H7 (cell line): ENCODE data around the gene C16orf92. TPM values are rescaled to one million over a fixed set of nuclear protein-coding genes. Genes with fewer than 3 reads are reported as not detected.
"Not testable (repeated sequence)": the region's sequence is repeated elsewhere in the genome, so short reads cannot be mapped to it uniquely, and the experiment has no call there.

ENCODE experiments used
- DNase-seq: peaks from one replicate; pipeline ENCODE4 v3.0.0; 2012
- H3K27me3 ChIP-seq: 2 replicates; pipeline ENCODE4 v1.6.0; 2011; ENCODE audit warnings: mild to moderate bottlenecking, low read length; ENCODE audit not compliant: control insufficient read depth, insufficient read depth
- H3K36me3 ChIP-seq: replicated peaks from 2 replicates; pipeline ENCODE4 v1.5.1; 2011; ENCODE audit warnings: low read length; ENCODE audit not compliant: control insufficient read depth, insufficient read depth
- H3K4me3 ChIP-seq: 2 replicates; pipeline ENCODE4 v1.5.1; 2011; ENCODE audit warnings: low read depth, mild to moderate bottlenecking, control low read depth, low read length, moderate library complexity; ENCODE audit not compliant: insufficient read depth
- total RNA-seq: library from RNA; depleted of rRNA; stranded (reverse); fragments of >200 nt; shearing (Covaris generic); gene quantifications from 2 replicates; pipeline ENCODE4 v1.2.3, GENCODE V29; 2014

C16orf92 gene
- total RNA-seq, 1 experiment from 2014 or later: not detected

DNA sequence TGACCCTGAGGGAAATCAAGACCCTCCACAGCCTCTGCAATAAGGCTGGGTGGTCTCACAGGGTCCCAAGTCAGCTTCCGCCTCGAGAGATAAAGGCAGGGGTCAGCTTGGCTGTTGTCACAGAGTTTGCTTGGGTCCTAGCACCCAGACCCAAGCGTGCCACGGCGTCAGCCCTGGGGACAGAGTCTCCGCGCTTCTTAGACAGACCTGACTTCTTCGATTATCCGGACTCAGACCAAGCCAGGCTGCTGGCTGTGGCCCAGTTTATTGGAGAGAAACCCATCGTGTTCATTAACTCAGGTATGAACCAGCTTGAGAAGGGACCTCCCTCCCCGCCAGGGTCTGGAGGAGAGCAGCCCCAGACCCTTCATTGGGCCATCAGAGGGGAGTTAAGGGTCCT, 588 bp downstream of the C16orf92 start:
- H3K27me3 ChIP-seq: no peaks in the 10 kb centered on the region; the same call in 1 of the 2 replicates
- DNase-seq: no peak
- no peak overlapping the region for H3K4me3 ChIP-seq
- H3K36me3 ChIP-seq: no peaks in the 10 kb centered on the region

GRCh38 chr16:30024451-30024850, 1.5 kb downstream of the C16orf92 start:
- Histone ChIP-seq H3K36me3 (no peaks in the 10 kb centered on the region), H3K27me3 (no peaks in the 10 kb centered on the region; the same call in 1 of the 2 replicates), H3K4me3 (no peak overlapping the region)
- no peak for DNase-seq

DNA sequence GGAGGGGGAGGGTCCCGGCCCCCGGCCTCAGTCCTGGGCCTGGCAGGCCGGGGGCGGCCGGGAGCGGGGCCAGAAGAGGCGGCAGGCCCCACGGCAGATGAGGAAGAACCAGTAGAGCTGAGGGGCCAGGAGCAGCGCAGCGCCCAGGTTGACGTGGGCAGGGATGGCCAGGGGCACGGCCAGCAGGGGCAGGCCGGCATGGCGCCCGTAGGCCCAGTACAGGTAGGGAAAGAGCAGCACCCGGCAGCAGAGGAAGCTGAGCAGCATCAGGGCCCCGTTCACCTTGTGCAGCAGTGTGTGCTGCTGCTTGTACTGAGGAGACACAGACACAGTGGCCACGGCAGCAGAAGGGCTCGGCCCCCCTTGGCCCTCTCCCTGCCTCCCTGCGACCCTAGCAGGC, 2.2 kb downstream of the C16orf92 start:
- Histone ChIP-seq H3K27me3 (peaks cover 5% of the 10 kb centered on the region; the same call in 1 of the 2 replicates), H3K4me3 (no peak overlapping the region)
- DNase-seq: no peak

GRCh38 chr16:30025574-30025973, 2.6 kb downstream of the C16orf92 start:
- no peak for DNase-seq
- Histone ChIP-seq H3K27me3 (peaks cover 7% of the 10 kb centered on the region; the same call in 1 of the 2 replicates), H3K4me3 (no peak overlapping the region), H3K36me3 (no peaks in the 10 kb centered on the region)

More for the DNA sequence above, 2.2 kb downstream of the C16orf92 start:
- H3K36me3 ChIP-seq: no peaks in the 10 kb centered on the region

DNA sequence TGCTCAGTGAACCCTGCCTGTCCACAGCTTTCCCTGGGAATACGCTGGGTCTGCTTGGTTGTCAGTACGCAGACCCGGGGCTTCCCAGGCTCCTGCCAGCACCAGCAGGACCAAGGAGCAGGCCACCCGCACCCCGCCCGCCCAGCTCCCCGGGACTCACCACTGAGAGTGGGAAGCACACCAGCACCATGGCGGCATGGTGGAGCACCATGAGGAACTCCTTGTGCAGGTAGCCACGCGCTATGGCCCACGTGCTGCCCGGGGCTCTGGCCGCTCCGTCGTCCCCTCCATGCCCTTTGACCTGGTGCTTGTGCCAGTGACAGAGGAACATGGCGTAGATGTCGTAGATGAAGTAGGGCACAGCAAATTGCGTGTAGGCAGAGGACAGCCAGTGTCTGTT, 3.5 kb downstream of the C16orf92 start:
- H3K36me3 ChIP-seq: no peaks in the 10 kb centered on the region
- H3K27me3 ChIP-seq: peaks cover 10% of the 10 kb centered on the region; the same call in 1 of the 2 replicates
- no peak overlapping the region for H3K4me3 ChIP-seq
- no peak for DNase-seq

DNA sequence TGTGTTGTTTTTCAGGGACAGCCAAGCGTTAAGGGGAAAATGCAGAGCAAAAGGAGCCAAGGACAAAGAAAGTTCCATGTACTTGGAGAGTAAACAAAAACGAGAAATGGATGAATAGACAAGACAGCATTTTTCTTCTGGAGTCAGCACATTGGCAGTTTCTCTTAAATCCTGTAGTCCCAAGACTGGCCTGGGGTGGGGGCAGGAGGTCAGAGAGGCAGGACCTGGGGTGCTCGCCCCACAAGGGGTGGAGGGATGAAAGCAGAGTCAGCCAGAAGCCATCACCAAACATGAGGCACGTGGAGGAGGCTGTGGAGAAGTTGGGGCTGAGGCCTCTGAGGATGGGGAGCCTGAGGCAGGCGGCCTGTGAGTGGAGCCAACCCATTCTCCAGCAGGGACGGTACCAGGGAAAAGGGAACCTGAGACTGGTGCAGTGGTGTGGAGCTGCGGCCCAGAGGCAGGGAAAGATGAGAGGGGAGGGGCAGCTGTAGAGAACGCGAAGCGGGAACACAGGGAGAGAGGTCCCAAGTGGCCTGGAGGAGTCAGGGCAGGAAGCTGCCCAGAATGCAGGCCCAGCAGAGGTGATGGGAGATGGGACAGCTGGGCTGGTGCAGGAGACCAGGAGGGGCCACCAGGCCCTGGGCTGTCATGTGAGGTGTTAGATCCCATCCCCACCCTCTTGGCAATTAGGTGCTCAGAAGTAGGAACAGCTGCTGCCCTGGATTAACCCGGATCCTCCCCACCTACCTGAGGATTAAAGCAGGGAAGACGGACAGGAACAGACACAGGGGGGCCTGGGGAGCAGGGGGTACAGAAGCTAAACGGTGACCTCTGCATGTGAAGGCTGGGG, 4.8 kb downstream of the C16orf92 start:
- H3K4me3 ChIP-seq: no peak overlapping the region
- H3K27me3 ChIP-seq: peaks cover 14% of the 10 kb centered on the region
- no peaks in the 10 kb centered on the region for H3K36me3 ChIP-seq
- DNase-seq: peak; percentile 42

- Histone ChIP-seq H3K27me3 (peaks cover 18% of the 10 kb centered on the region), H3K36me3 (no peaks in the 10 kb centered on the region), H3K4me3 (no peak overlapping the region)
- DNase-seq: peak; percentile 87
These were observed 5.6 kb downstream of the C16orf92 start for GRCh38 chr16:30028438-30029076.

GRCh38 chr16:30030011-30030685, 7.2 kb downstream of the C16orf92 start:
- Histone ChIP-seq H3K4me3 (peak overlapping the region; percentile 52), H3K27me3 (peaks cover 19% of the 10 kb centered on the region), H3K36me3 (no peaks in the 10 kb centered on the region)
- DNase-seq: peak; percentile 58

DNA sequence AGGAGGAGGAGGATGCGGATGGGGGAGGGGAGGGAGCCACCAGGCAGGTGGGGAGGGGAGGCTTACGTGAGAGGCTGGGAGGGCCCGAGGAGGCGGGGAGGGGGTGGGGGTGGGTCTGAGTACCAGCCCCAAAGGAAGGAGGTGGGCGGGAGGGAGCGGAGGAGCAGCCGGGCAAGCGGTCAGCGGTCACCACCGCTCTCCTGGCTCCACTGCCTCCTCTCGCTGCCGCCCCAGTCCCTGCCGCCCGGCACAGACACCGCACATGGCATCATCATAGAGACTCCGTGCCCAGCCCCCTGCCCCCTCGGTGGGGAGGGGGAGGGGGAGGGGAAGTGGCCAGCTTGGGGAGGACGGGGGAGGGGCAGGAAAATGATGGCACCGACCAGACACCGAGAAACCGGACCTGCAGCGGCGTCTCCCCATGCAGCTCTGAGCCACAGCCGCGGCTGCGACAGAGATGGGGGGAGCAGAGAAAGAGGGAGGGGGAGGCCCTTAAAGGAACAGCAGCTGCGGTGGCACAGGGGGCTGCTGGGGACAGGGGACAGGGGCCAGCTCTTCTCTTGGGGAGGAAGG, 7.9 kb downstream of the C16orf92 start, which contains the start of gene TLCD3B:
Gene TLCD3B, minus strand, starts transcription at position 431 of the 573 bp plus-strand sequence. CDS start 744 bp downstream, outside the sequence.
- Histone ChIP-seq H3K36me3 (no peaks in the 10 kb centered on the region), H3K4me3 (peak within 1 kb of the TSS; percentile 52), H3K27me3 (peaks cover 21% of the 10 kb centered on the region)
- DNase-seq: peak; percentile 91

GRCh38 chr16:30031477-30031918, 8.5 kb downstream of the C16orf92 start:
- Histone ChIP-seq H3K27me3 (peaks cover 21% of the 10 kb centered on the region), H3K4me3 (peak overlapping the region; percentile 52), H3K36me3 (no peaks in the 10 kb centered on the region)
- DNase-seq: peak; percentile 60

GRCh38 chr16:30032083-30032819, 9.3 kb downstream of the C16orf92 start:
- no peak overlapping the region for H3K4me3 ChIP-seq
- peak; percentile 90 for DNase-seq
- H3K27me3 ChIP-seq: peaks cover 21% of the 10 kb centered on the region
- no peaks in the 10 kb centered on the region for H3K36me3 ChIP-seq

GRCh38 chr16:30033270-30033669, 10.3 kb downstream of the C16orf92 start:
- DNase-seq: no peak
- Histone ChIP-seq H3K36me3 (no peaks in the 10 kb centered on the region), H3K27me3 (peaks cover 21% of the 10 kb centered on the region), H3K4me3 (no peak overlapping the region)

GRCh38 chr16:30040221-30040620, 17.2 kb downstream of the C16orf92 start:
- Histone ChIP-seq H3K36me3 (no peaks in the 10 kb centered on the region), H3K4me3 (no peak overlapping the region), H3K27me3 (peaks cover 1% of the 10 kb centered on the region)
- no peak for DNase-seq

DNA sequence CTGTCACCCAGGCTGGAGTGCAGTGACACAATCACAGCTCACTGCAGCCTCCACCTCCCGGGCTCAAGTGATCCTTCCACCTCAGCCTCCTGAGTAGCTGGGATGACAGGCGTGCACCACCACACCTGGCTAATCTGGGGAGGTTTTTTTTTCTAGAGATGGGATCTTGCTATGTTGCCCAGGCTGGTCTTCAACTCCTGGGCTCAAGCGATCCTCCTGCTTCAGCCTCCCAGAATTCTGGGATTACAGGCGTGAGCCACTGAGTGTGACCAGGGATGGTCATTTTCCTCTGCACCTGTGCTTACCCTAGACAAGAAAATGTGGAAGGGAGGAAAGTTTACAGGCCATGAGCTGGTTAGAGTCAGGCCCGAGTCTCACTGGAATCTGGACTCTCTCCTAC, 17.7 kb downstream of the C16orf92 start:
- H3K4me3 ChIP-seq, H3K36me3 ChIP-seq, H3K27me3 ChIP-seq, DNase-seq: not testable (repeated sequence)
